Thoracic aorta (tissue), 2 donors: ENCODE measurements around the gene RNF166. TPM values are rescaled to one million over a fixed set of nuclear protein-coding genes. Genes with fewer than 3 reads are reported as not detected.

ENCODE experiments used
- ATAC-seq: fragments of 150-250 bp; one replicate; pipeline ENCODE4 v1.8.0; 2017; ENCODE audit warnings: low read depth; ENCODE audit not compliant: insufficient number of reproducible peaks, low FRiP score
- DNase-seq: peaks from one replicate; pipeline ENCODE4 v3.0.0-alpha.2; 2020; ENCODE audit warnings: low spot score
- H3K27ac ChIP-seq, 2 donors: fragments of 200-600 bp; sonication (generic); 1 replicate in 1 of 2; 2 replicates in 1 of 2; pipeline ENCODE4 v1.5.1; 2016; ENCODE audit warnings: mild to moderate bottlenecking in 2 of 2, moderate library complexity in 2 of 2
- H3K27me3 ChIP-seq: fragments of 200-600 bp; sonication (generic); replicated peaks from 2 replicates; pipeline ENCODE4 v1.6.0; 2016; ENCODE audit warnings: mild to moderate bottlenecking; ENCODE audit not compliant: insufficient read depth
- H3K36me3 ChIP-seq: fragments of 200-600 bp; sonication (generic); one replicate; pipeline ENCODE4 v1.5.1; 2016
- H3K4me1 ChIP-seq, 2 donors: fragments of 200-600 bp; sonication (generic); 1 replicate in 1 of 2; 2 replicates in 1 of 2; pipeline versions ENCODE4 v1.5.1 to v1.6.0; 2016; ENCODE audit warnings: low read depth in 2 of 2, mild to moderate bottlenecking in 1 of 2; ENCODE audit not compliant: control insufficient read depth in 1 of 2
- H3K4me3 ChIP-seq: fragments of 200-600 bp; sonication (generic); 2 replicates; pipeline ENCODE4 v1.5.1; 2016; ENCODE audit warnings: mild to moderate bottlenecking
- H3K9me3 ChIP-seq: fragments of 200-600 bp; sonication (generic); 2 replicates; pipeline ENCODE4 v1.5.1; 2016
- total RNA-seq, 2 donors: library from RNA; depleted of rRNA; stranded (reverse); fragments of >200 nt; gene quantifications; one replicate each; pipeline versions ENCODE4 v1.1.0 to v1.2.3, GENCODE V29; 2016
- TF ChIP-seq, protein P1 (sequence below): fragments of 200-600 bp; sonication (generic); IDR thresholded peaks from one replicate; pipeline ENCODE4 v1.5.1; 2019; ENCODE audit warnings: antibody characterized with exemption

RNF166 gene
- total RNA-seq, 2 donors from 2014 or later = 20.7 to 36.6 TPM

GRCh38 chr16:88731699-88732098 lies 25.5 kb upstream of the RNF166 start:
- TF ChIP-seq, protein P1, sequence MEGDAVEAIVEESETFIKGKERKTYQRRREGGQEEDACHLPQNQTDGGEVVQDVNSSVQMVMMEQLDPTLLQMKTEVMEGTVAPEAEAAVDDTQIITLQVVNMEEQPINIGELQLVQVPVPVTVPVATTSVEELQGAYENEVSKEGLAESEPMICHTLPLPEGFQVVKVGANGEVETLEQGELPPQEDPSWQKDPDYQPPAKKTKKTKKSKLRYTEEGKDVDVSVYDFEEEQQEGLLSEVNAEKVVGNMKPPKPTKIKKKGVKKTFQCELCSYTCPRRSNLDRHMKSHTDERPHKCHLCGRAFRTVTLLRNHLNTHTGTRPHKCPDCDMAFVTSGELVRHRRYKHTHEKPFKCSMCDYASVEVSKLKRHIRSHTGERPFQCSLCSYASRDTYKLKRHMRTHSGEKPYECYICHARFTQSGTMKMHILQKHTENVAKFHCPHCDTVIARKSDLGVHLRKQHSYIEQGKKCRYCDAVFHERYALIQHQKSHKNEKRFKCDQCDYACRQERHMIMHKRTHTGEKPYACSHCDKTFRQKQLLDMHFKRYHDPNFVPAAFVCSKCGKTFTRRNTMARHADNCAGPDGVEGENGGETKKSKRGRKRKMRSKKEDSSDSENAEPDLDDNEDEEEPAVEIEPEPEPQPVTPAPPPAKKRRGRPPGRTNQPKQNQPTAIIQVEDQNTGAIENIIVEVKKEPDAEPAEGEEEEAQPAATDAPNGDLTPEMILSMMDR = no peak
- H3K4me1 ChIP-seq = no peaks in the 10 kb centered on the region
- H3K4me3 ChIP-seq = no peak overlapping the region
- H3K9me3 ChIP-seq = no peaks in the 10 kb centered on the region
- H3K27me3 ChIP-seq = no peaks in the 10 kb centered on the region
- no peak overlapping the region for H3K27ac ChIP-seq
- peaks cover 29% of the 10 kb centered on the region for H3K36me3 ChIP-seq
- ATAC-seq = no peak
- no peak for DNase-seq

GRCh38 chr16:88730632-88731607 lies 24.7 kb upstream of the RNF166 start:
- Histone ChIP-seq H3K4me3 (no peak overlapping the region), H3K9me3 (no peaks in the 10 kb centered on the region), H3K27me3 (no peaks in the 10 kb centered on the region), H3K4me1 (no peaks in the 10 kb centered on the region), H3K36me3 (peaks cover 31% of the 10 kb centered on the region), H3K27ac (no peak overlapping the region)
- ATAC-seq (no peak), DNase-seq (no peak)
- TF ChIP-seq, protein P1 = no peak

GRCh38 chr16:88727871-88728270 lies 21.7 kb upstream of the RNF166 start:
- H3K27me3 ChIP-seq = no peaks in the 10 kb centered on the region
- ATAC-seq = no peak
- DNase-seq = no peak
- H3K9me3 ChIP-seq = no peaks in the 10 kb centered on the region
- no peak overlapping the region for H3K4me3 ChIP-seq
- no peaks in the 10 kb centered on the region for H3K4me1 ChIP-seq
- peaks cover 40% of the 10 kb centered on the region for H3K36me3 ChIP-seq
- TF ChIP-seq, protein P1 = no peak
- H3K27ac ChIP-seq = no peak overlapping the region

DNA sequence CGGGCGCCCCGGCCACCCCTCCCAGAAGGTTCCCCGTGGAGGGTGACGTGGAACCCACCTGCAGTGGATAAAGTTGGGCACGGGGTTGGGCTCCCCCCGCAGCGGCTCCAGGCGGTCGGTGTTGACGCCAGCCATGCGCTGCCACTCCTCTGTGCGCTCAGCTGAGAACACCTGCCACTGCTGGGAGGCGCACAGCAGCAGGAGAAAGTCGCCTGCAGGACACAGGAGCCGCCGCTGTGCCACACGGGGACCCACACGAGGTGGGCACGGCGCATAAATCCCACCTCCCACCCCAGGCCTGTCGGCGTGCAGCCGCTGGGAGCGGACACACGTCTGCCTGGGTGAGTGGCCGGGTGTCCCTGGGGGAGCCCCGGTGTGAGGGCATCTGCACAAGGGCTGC lies 20.8 kb upstream of the RNF166 start:
- no peak for DNase-seq
- no peak overlapping the region for H3K4me3 ChIP-seq
- peaks cover 43% of the 10 kb centered on the region for H3K36me3 ChIP-seq
- TF ChIP-seq, protein P1 = no peak
- H3K27ac ChIP-seq = no peak overlapping the region
- H3K4me1 ChIP-seq = no peaks in the 10 kb centered on the region
- no peak for ATAC-seq
- H3K9me3 ChIP-seq = no peaks in the 10 kb centered on the region
- H3K27me3 ChIP-seq = no peaks in the 10 kb centered on the region

- H3K9me3 ChIP-seq = no peaks in the 10 kb centered on the region
- H3K36me3 ChIP-seq = peaks cover 49% of the 10 kb centered on the region
- ATAC-seq (no peak), DNase-seq (no peak)
- H3K4me1 ChIP-seq = no peaks in the 10 kb centered on the region
- H3K27ac ChIP-seq = no peak overlapping the region
- no peak overlapping the region for H3K4me3 ChIP-seq
- TF ChIP-seq, protein P1 = no peak
- H3K27me3 ChIP-seq = no peaks in the 10 kb centered on the region
Observed at GRCh38 chr16:88726408-88726749, 20.2 kb upstream of the RNF166 start.
